Embryonic facial prominence (tissue), 1 donor: ENCODE measurements around the gene LY6G6C.

Source experiments
- DNase-seq: peaks from one replicate; pipeline ENCODE4 v3.0.0-alpha.2; 2016; ENCODE audit errors: extremely low spot score

LY6G6C gene

DNA sequence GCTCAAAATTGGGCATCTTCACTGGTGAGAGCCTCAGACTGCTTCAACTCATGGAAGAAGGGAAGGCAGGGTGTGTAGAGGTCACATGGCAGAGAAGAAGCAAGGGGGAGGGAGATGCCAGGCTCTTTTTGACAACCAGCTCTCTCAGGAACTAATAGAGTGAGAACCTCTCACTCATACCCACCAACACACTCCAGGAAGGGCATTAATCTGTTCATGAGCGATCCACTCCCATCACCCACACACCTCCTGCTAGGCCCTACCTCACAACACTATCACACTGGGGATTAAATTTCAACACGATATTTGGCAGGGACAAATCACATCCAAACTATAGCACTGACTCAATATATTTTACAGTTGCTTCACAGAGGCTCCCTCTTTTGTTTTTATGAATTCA lies 20.3 kb upstream of the LY6G6C start:
- no peak for DNase-seq

DNA sequence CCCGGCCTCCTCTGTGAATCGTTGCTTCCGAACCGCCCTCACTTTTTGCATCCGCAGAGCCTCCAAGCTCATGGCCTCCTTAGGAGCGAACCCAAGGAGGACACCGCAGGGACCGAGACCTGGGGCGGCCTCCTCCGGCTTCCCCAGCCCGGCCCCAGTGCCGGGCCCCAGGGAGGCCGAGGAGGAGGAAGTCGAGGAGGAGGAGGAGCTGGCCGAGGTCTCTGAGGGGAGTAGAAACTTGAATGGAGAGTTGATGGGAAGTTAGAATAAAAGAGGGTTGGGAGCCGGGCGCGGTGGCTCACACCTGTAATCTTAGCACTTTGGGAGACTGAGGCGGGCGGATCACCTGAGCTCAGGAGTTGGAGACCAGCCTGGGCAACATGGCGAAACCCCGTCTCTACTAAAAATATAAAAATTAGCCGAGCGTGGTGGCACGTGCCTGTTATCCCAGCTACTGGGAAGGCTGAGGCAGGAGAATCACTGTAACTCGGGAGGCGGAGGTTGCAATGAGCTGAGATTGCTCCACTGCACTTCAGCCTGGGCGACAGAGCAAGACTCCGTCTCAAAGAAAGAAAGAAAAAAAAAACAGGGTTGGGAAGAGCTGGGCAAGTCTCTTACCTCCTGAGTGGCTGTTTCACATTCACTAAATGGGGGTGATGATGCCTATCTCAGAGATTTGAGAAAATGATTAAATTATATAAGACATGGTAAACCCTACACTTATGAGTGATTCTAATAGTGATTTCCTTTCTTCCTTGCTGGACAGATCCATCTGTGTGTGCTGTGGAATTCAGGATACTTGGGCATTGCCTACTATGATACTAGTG lies 19.1 kb upstream of the LY6G6C start:
- no peak for DNase-seq

DNA sequence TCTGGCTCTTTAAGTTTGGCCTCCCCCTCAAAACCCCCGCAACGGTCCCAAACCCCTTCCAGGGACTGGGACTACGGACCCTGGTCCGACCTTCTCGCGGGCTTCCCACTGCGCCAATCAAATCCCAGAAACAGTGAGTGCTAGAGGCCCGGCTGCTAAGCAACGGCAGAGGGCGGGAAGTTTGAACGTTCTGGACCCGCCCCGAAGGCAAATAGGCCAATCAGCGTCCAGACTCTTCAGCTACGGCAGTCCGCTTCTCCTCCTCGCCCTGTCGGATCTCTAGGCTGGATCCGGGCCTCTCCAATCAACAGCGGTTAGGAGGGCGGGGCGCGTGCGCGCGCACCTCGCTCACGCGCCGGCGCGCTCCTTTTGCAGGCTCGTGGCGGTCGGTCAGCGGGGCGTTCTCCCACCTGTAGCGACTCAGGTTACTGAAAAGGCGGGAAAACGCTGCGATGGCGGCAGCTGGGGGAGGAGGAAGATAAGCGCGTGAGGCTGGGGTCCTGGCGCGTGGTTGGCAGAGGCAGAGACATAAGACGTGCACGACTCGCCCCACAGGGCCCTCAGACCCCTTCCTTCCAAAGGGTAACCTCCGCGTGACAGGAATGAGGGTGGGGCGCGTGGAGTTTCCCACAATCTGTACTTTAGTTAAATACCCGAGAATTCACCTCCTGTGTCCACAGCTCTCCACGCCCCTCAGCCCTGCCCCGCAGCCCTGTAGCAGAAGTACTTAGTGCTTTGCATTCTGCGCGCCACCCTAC lies 18.3 kb upstream of the LY6G6C start, which contains the start of gene MSH5:
TSS of gene MSH5 (plus strand) at position 367 of the 758 bp plus-strand sequence. CDS start 462 bp downstream, outside the sequence.
- DNase-seq, result peak; percentile 99

DNA sequence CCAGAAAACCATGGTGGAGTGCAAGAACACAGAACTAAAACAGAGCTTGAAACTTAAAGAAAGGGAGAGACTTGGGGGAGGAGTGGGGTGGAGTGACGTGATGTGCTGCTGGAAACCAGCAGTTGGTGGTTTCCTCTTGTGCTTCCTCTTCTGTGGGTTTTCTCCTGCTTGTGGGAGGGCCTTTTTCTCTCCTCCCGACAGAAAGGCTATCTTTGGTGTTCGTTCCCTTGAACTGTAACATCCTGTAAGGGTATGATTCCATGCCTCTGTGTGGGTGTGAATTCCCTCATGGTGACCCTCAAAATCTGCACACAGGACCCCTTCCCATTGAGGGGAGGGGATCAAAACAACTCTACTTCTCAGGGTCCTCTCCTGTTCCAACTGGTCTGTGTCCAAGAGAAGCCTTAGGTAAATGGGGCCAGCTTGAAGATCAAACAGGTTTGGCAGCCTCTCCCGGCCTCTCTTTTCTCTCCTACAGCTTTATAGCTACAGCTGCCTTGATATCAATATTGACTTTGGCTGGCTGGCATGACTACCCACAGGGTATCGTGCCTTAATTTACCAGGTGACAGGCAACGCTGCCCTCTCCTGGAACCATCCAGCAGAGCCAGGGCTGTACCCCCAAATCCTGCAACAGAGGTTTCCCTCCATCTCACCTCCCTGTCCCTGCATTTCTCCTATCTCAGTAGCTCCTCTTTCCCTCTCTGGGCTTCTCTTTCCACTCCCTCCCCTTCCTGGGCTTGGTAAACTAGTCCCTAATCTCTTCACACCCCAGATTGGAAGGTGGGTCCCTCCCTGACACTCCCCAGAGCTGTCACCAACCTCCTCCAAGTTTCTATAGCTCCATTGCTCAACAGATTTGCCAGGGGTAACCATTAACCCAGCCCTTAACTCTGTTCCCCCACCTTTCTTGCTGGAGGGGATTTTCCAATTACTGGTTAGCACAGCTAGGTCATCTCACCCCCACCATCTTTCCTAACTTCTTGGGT lies 16.7 kb upstream of the LY6G6C start:
- DNase-seq, result peak; percentile 86

DNA sequence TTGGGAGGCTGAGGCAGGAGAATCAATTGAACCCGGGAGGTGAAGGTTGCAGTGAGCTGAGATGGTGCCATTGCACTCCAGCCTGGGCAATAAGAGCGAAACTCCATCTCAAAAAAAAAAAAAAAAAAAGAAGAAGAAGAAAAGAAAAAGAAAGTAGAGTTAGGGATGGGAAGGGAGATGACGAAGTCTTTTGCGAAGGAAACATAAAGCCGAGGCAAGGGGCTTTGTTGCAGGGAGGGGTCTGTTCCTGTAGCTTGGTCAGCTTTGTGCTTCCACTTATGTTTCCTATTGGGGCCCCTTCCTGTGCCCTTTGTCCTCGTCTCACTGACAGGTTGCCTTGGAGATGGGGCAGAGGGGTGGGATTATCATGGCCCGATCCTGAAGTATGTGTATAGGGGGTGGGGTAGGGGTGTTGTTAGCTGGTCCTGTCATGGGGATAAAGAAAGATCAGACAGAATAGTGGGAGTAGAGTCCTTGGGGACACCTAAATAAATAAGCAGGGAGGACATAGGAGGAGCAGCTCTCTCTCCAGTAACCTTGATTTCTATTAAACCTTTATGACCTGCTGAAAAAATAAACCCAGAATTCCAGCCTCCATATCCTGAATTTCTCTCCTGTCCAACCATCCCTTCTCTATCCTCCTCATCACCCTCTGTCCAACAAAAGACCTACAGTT lies 15.9 kb upstream of the LY6G6C start:
- DNase-seq, result no peak

DNA sequence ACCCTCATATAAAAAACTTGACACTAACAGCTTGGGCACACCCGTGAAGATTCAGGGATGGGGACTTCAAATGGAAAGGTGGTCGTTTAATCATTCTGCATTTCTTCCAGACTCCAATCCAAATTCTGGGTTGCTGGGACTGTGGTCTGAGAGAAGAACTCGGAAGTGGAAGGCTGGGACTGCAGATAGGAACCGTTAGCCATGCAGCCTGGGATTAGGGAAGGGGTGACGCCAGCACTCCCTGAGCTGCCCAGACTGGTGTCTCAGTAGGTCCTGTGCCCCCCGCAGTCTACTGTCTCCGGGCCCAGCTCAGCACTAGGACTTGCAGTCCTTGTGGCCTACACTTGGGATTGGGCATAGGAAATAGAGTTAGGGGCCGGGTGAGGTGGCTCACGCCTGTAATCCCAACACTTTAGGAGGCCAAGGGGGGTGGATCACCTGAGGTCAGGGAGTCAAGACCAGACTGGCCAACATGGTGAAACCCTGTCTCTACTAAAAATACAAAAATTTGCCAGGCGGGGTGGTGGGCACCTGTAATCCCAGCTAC lies 15.3 kb upstream of the LY6G6C start:
- no peak for DNase-seq

DNA sequence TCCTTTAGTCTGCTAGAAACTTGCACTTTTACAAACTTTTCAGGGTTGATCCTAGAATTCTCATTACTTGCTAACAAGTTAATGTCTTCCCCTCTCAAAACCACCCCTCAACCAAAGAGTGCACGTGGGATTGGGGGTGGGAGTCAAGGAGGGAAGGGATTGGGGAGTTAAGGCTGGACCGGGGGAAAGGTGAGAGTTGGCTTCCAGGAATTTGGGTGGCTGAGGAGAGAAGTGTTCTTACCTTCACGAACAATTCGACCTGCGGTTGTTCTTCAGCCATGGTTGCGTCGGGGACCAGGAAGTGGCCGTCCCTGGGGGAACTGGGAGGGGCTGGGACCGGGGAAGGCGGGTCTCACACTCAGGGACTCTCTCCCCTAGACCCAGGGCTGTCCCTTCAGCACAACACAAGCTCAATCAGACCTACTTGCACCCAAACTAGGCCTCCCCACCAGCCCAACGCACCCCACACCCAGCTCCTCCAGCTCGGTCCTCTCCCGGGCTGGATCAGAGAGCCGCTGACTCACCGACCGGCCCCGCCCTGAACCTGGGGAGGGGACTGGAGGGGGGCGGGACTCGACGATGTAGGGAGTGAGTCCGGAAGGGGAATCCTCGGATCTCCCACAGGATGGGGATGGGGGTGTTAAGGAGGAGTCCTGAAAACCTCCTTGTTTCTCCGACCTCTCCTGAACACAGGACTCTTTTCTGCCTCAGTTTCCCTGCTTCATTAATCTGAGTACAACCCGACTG lies 14.6 kb upstream of the LY6G6C start, which contains the start of gene CLIC1:
TSS of gene CLIC1 (minus strand) at position 510 of the 747 bp plus-strand sequence. CDS start at position 280, 230 bp downstream.
- DNase-seq, result peak; percentile 78

DNA sequence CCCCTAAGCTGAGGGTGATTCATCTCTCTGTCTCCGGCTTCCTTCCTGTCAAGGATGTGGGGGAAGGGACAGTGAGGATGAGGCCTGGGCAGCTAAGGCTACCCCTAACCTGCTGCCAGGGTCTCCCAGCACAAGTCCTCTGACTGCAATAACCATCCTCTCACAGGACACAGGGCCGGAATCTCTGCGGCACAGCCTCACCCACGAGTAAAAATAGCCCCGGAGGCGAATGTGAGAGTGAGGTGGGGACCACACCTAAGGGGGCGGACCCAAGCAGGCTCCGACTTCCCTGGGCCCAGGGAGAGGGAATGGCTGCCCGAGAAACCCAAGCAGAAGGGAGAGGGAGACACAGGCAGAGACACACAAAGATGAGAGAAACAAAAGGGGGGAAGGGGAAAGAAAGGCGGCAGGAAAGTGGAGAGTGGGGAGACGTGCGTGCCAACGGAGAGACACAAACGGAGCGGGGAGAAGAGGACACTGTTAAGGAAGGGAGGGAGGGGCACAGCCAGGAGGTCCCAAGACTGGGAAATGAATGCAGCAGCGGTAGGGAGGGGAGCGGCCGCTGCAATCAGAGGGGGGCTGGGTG lies 13.4 kb upstream of the LY6G6C start:
- DNase-seq, result no peak

DNA sequence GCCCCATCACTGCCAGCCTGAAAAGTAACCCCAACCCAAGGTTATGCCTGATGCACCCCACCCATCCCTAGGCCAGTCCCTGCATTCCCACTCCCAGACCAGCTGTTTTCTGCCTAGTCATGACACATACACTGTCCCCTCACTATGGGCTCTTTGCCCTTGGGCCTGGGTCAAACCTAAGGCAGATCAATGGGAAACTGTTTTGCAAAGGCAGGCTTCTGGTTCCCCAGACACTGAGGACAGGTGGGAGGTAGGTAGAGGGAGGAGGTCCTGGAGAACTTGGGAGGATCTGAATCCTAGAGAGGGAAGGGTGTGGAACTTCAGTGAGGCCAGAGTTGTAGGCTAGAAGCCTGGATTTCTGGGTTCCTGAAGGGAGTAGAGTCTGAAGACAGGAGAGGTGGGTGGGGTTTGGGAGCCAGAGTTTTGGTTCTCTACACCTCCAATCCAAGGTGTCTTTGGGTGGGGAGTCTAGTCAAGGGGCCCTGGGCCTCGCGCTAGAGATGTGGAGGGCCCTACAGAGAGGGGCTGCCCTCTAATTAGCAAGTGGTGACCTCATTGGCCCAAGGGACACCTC lies 12.8 kb upstream of the LY6G6C start:
- no peak for DNase-seq

DNA sequence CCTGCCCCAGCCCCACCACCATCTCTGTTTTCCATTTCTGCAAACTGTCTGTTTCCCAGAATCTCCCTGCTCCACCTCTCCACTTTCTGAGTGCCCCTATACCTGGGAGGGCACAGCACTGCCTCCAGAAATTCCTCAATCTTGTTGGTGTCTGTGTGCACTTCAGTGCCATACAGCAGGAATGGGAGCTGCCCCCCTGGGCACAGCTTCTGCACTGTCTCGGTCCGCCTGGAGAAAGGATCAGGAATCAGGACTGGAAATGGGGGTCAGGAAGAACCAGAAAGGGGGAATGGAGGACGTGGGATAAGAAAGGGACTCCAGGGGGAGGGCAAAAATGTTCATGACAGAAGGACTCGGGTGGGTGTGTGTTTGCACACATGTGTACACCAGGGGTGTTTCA lies 12.2 kb upstream of the LY6G6C start:
- DNase-seq, result no peak

DNA sequence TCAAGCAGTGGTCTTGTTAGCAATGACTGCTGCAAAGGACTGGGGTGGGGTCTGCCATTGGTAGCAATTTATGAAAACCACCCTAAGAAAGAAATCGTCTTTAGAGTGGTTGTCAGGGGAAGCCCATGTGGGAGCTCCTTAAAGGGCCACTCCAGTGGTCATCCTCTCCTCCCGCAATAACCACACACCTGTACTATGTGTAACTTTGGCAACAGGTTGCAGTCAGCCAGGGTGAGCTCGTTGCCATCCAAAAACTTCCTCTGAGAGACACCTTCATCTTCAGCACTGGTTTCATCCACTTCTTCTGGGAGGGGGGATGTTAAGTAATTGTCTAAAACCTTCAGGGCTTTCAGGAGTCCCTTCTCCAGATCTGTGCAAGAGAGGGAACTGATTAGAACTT lies 10.5 kb upstream of the LY6G6C start:
- DNase-seq, result no peak

DNA sequence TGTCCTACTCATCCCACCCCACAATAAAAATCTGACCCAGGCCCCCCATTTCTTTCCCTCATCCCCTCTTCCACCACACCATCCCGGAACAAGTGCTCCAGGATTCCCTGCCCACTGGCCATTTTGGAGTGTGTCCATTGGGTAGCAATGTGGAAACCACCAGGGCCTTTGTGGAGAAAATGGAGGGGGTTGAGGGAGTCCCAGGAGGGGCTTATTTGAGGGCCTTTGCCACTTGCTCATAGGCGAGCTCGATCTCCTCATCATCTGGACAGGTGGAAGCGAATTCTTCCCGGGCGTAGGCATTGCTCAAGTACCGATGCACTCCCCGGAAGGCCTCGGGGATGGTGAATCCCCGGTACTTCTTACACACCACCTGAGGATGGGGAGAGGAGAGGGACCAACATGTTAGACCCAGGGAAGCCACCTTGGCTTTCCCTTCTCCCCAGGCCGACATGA lies 9.1 kb upstream of the LY6G6C start:
- DNase-seq, result no peak

DNA sequence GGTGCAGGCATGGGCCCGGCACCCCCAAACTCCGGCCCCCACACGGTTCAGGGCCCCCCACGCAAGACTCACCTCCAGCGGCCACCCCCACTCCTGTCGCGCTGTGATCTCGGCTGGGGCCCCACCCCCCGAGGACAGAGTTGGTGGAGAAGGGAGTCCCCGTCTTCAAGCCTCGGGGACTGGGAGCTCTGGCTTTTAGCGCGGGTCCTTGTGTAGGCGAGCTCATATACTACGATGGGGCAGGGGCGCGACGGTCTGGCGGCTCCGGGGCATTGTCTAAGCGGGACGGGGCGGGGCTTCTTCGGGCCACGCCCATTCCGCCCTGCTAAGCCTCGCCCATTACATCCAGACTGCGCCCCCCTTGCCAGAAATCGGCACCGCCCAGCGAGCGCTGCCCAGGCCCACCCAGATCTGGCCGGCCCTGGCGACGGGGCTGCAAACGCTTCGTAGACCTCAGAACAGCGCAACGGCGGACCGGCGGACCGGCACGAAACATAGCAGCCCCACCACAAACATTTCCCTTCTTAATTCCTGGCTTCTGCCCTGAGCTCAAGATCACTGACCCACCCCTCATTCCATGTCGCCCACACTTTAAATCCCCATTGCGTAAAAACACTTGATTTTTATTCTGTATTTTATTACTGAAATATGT lies 8.6 kb upstream of the LY6G6C start:
- peak; percentile 79 for DNase-seq

DNA sequence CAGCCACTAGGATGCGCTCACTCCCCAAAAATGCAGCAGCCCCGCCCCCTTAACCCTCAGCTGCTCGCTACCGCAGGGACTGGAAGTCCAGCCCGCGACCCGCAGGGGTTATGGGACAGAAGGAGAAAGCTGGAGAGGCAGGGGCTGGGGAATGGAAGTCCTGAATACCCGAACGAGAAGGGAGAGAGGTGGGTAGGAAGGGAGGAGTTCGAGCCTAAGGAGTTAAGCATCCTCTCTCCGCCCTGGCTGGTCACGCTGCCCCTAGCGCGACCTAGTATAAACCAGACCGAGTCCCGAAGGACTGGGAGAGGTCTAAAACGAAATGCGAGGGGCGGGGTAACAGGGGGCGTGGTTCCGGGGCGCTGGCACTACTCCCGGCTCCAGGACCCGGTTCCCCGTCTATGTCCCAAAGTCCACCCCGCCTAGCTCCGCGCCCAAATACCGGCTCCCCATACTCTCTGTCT lies 8.0 kb upstream of the LY6G6C start:
- DNase-seq, result peak; percentile 63

DNA sequence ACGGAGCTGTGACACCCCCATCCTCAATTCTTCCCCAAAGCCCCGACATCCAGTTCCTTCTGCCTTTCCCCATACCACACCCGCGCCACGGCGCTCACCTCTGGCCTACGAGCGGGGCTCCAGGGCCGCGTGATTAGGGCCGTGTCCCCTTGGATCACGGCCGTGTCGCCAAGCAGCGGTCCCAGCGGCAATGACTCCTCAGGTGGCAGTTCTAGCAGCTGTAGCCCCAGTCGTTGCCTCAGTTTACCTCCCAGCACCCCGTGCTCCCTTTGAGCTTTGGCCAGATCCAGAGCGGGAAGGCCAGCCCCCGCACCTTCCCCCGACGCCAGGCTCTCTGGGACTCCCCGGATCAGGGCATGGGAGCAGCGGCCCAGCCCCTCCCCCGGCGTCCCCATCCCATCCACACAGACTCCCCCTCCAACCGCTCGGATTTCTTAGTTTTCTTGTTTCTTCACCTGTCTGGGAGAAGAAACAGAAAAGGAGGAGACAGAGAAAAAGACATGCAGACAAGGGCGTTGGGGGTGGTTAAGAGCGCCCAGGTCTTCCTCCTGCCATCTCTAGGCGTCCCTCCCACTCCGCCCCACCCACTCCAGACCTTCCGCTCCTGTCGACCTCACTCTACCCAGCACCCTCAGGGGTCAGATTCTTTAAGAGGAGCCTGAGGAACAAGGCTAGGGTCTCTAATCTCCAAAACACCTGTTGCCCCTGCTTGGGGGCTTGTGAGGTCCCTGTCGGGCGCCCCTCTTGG lies 7.4 kb upstream of the LY6G6C start, which contains the start of gene DDAH2:
TSS of gene DDAH2 (minus strand) at position 533 of the 748 bp plus-strand sequence. CDS start at position 395, 138 bp downstream.
- no peak for DNase-seq

DNA sequence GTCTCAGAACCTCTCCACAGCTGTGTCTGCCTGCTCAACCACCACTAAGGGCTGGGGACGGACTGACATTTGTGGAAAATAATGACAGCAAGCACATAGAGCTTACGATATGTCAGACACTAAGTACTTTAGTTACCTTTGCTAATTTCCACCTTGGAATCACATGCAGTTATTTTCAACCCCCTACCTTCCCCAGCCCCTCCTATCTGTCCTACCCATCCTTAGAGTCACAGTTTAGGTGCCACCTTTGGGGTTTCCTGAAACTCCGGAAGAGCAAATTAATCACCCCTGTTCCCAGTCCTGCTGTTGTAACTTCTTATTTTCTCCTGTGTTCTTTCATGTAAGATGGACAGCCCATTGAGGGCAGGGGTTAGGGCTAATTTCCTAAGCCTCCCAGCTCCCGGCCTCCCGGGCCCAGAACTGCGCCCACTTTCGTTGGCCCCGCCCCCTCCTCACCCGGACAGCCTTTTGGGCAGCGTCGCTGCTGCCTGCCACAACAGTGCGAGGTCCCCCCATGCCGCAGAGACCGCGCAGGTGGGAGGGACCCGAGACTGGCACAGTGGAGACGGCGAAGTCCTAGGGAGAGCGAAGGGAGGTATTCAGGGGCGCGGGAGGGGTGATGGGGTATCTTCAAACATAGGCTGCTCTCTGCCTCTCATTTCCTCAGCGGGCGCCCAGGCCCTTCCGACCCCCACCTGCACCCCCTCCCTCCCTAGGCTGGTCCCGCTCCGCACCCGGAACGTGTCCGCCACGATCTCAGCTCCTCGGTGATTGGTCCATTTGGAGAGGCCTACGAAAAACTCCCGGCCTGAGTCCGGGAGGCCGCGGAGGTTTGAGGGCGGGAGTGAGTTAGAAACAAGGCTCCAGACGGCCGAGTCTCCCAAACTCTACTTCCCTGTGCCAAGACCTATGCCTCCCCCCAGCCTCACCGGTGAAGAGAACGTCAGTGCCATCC lies 6.4 kb upstream of the LY6G6C start:
- no peak for DNase-seq
